Measurements from ENCODE around the gene TBXAS1. TPM values are rescaled to one million over a fixed set of nuclear protein-coding genes. Genes with fewer than 3 reads are reported as not detected.

Gene TBXAS1
- total and polyA plus RNA-seq, 4 donors, result 4.1 to 22.4 (median 12.2) TPM

- Histone ChIP-seq H3K4me3 (ENCODE audit: low read depth in 1 of 3, low read length in 3 of 3) (no peak overlapping the region), H3K9ac (ENCODE audit: low read depth in 1 of 2, low read length in 2 of 2) (no peak overlapping the region), H3K27ac (ENCODE audit: low read depth in 1 of 2, low read length in 2 of 2) (no peak overlapping the region), H3K9me3 (ENCODE audit: control insufficient read depth in 4 of 4, low read length in 3 of 4) (no peaks in the 10 kb centered on the region), H3K36me3 (ENCODE audit: control insufficient read depth in 4 of 4, insufficient read depth in 3 of 4, low read depth in 1 of 4, low read length in 3 of 4) (no peaks in the 10 kb centered on the region), H3K4me1 (ENCODE audit: control insufficient read depth in 4 of 4, insufficient read depth in 4 of 4, low read length in 3 of 4) (peaks cover 0 to 6% (median 2%) of the 10 kb centered on the region in 4 donors), H3K27me3 (ENCODE audit: control insufficient read depth in 4 of 4, insufficient read depth in 4 of 4, low read length in 3 of 4) (no peaks in the 10 kb centered on the region)
- TF ChIP-seq JUND (IDR thresholded peaks at IDR 0.05) (no peak), HNF4G (IDR thresholded peaks at IDR 0.05) (no peak), HNF4A (conservative IDR thresholded peaks at IDR 0.05) (no peak), YY1 (IDR thresholded peaks at IDR 0.05) (no peak), FOXA2 (IDR thresholded peaks at IDR 0.05) (no peak), RXRA (IDR thresholded peaks at IDR 0.05) (no peak), SP1 (IDR thresholded peaks at IDR 0.05) (no peak), NR2F2 (IDR thresholded peaks at IDR 0.05) (no peak), ZBTB33 (IDR thresholded peaks at IDR 0.05) (no peak), RAD21 (IDR thresholded peaks at IDR 0.05) (no peak), GABPA (IDR thresholded peaks at IDR 0.05 in 1 of 2, conservative IDR thresholded peaks at IDR 0.05 in 1 of 2) (no peak), TAF1 (conservative IDR thresholded peaks at IDR 0.05) (no peak), REST (IDR thresholded peaks at IDR 0.05) (no peak), FOXA1 (IDR thresholded peaks at IDR 0.05) (no peak), MAX (IDR thresholded peaks at IDR 0.05) (no peak), EGR1 (IDR thresholded peaks at IDR 0.05; ENCODE audit: low read depth in 2 of 2) (no peak)
- TF ChIP-seq, protein P1, sequence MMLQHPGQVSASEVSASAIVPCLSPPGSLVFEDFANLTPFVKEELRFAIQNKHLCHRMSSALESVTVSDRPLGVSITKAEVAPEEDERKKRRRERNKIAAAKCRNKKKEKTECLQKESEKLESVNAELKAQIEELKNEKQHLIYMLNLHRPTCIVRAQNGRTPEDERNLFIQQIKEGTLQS (IDR thresholded peaks at IDR 0.05), result no peak
- TF ChIP-seq, protein P2, sequence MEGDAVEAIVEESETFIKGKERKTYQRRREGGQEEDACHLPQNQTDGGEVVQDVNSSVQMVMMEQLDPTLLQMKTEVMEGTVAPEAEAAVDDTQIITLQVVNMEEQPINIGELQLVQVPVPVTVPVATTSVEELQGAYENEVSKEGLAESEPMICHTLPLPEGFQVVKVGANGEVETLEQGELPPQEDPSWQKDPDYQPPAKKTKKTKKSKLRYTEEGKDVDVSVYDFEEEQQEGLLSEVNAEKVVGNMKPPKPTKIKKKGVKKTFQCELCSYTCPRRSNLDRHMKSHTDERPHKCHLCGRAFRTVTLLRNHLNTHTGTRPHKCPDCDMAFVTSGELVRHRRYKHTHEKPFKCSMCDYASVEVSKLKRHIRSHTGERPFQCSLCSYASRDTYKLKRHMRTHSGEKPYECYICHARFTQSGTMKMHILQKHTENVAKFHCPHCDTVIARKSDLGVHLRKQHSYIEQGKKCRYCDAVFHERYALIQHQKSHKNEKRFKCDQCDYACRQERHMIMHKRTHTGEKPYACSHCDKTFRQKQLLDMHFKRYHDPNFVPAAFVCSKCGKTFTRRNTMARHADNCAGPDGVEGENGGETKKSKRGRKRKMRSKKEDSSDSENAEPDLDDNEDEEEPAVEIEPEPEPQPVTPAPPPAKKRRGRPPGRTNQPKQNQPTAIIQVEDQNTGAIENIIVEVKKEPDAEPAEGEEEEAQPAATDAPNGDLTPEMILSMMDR (IDR thresholded peaks at IDR 0.05; ENCODE audit: low read depth, low read length, missing input control), result no peak
- DNase-seq (ENCODE audit: low spot score), result no peak
- 86% methylated on average over 7 of the region's 7 CpGs for WGBS
Observed at GRCh38 chr7:139953229-139953628, 124.2 kb downstream of the TBXAS1 start.

Measured in liver (tissue), 9 donors.